ENCODE measurements around the gene C19orf47.

The C19orf47 gene

GRCh38 chr19:40313229-40313983 lies 34.8 kb downstream of the C19orf47 start:
- CTCF ChIA-PET = interaction anchor here (1.4 to 1.7 kb wide), 3 partner anchors 8 to 23 kb away, joined by 3 to 9 read pairs (median 4); no protein-coding TSS in a partner anchor
- POLR2A ChIA-PET = no interaction called here
- no peak for TF ChIP-seq CTCF (IDR thresholded peaks at IDR 0.05; ENCODE audit: control extremely low read depth, extremely low read depth, low read depth, missing control alignments)
- DNase-seq (ENCODE audit: extremely low spot score) = no peak

GRCh38 chr19:40312533-40312932 lies 35.7 kb downstream of the C19orf47 start:
- no peak for DNase-seq (ENCODE audit: extremely low spot score)
- ChIA-PET CTCF (interaction anchor here (1.4 to 1.5 kb wide), 3 partner anchors 8 to 23 kb away, joined by 3 to 4 read pairs (median 4); no protein-coding TSS in a partner anchor), POLR2A (no interaction called here)
- TF ChIP-seq CTCF (IDR thresholded peaks at IDR 0.05; ENCODE audit: control extremely low read depth, extremely low read depth, low read depth, missing control alignments) = no peak

GRCh38 chr19:40309666-40310065 lies 38.5 kb downstream of the C19orf47 start:
- TF ChIP-seq CTCF (IDR thresholded peaks at IDR 0.05; ENCODE audit: control extremely low read depth, extremely low read depth, low read depth, missing control alignments) = no peak
- ChIA-PET CTCF (interaction anchor here (0.7 to 1.1 kb wide), 3 partner anchors 111 to 353 kb away, joined by 3 read pairs; no protein-coding TSS in a partner anchor), POLR2A (no interaction called here)
- DNase-seq (ENCODE audit: extremely low spot score) = no peak

GRCh38 chr19:40305403-40305802 lies 42.8 kb downstream of the C19orf47 start:
- ChIA-PET POLR2A (interaction anchor here (0.5 to 1.0 kb wide), 4 partner anchors 29 to 265 kb away, joined by 3 to 7 read pairs (median 3); partner anchors contain the start of gene BLVRB), CTCF (interaction anchor here (0.6 to 2.4 kb wide), 50 partner anchors 8 to 329 kb away, joined by 3 to 27 read pairs (median 5); partner anchors contain the start of genes AKT2, BLVRB, LTBP4 and SERTAD1)
- peak; percentile 87 for DNase-seq (ENCODE audit: extremely low spot score)
- TF ChIP-seq CTCF (IDR thresholded peaks at IDR 0.05; ENCODE audit: control extremely low read depth, extremely low read depth, low read depth, missing control alignments) = peak; percentile 75

GRCh38 chr19:40304306-40304705 lies 43.9 kb downstream of the C19orf47 start:
- DNase-seq (ENCODE audit: extremely low spot score) = no peak
- ChIA-PET POLR2A (no interaction called here), CTCF (interaction anchor here (0.7 to 2.4 kb wide), 27 partner anchors 8 to 330 kb away, joined by 3 to 27 read pairs (median 9); partner anchors contain the start of genes LTBP4 and SERTAD1)
- no peak for TF ChIP-seq CTCF (IDR thresholded peaks at IDR 0.05; ENCODE audit: control extremely low read depth, extremely low read depth, low read depth, missing control alignments)

GRCh38 chr19:40303765-40304164 lies 44.4 kb downstream of the C19orf47 start:
- ChIA-PET CTCF (interaction anchor here (1.0 to 2.4 kb wide), 15 partner anchors 9 to 331 kb away, joined by 4 to 27 read pairs (median 11); partner anchors contain the start of gene LTBP4), POLR2A (no interaction called here)
- DNase-seq (ENCODE audit: extremely low spot score) = no peak
- TF ChIP-seq CTCF (IDR thresholded peaks at IDR 0.05; ENCODE audit: control extremely low read depth, extremely low read depth, low read depth, missing control alignments) = no peak

Measured in GM10248 (cell line).